Astrocyte (in vitro differentiated cells and primary cell): ENCODE measurements around the gene AGBL4. TPM values are rescaled to one million over a fixed set of nuclear protein-coding genes. Genes with fewer than 3 reads are reported as not detected.
A peak's percentile ranks its signal among the peaks of the same experiment; 100 is the strongest.

Experiments
- DNase-seq: peaks from one replicate; pipeline ENCODE4 v3.0.0-alpha.2; 2010; ENCODE audit warnings: low read depth
- FAIRE-seq: peaks from 2 replicates; lab custom pipeline; 2011; peaks lifted over from hg19 to GRCh38; lab: Jason Lieb, UNC
- H2AFZ ChIP-seq: 2 replicates; pipeline ENCODE4 v1.6.0; 2012; ENCODE audit warnings: low read depth, low read length, inconsistent platforms
- H3K27ac ChIP-seq: 2 replicates; pipeline ENCODE4 v1.5.1; 2011; ENCODE audit warnings: low read depth, low read length, inconsistent platforms
- H3K27me3 ChIP-seq: 2 replicates; pipeline ENCODE4 v1.6.0; 2011; ENCODE audit warnings: low read length, inconsistent platforms; ENCODE audit not compliant: insufficient read depth
- H3K36me3 ChIP-seq: 2 replicates; pipeline ENCODE4 v1.5.1; 2011; ENCODE audit warnings: low read length, inconsistent platforms; ENCODE audit not compliant: insufficient read depth
- H3K4me1 ChIP-seq: 2 replicates; pipeline ENCODE4 v1.5.1; 2011; ENCODE audit warnings: low read length, inconsistent platforms; ENCODE audit not compliant: insufficient read depth
- H3K4me2 ChIP-seq: 2 replicates; pipeline ENCODE4 v1.6.0; 2012; ENCODE audit warnings: low read length, inconsistent platforms
- H3K4me3 ChIP-seq: 2 replicates; pipeline ENCODE4 v1.5.1; 2011; ENCODE audit warnings: low read depth, mild to moderate bottlenecking, low read length, inconsistent platforms; ENCODE audit not compliant: insufficient read depth
- H3K79me2 ChIP-seq: 2 replicates; pipeline ENCODE4 v1.6.0; 2012; ENCODE audit warnings: mild to moderate bottlenecking, low read length, inconsistent platforms; ENCODE audit not compliant: insufficient read depth
- H3K9ac ChIP-seq: 2 replicates; pipeline ENCODE4 v1.6.0; 2012; ENCODE audit warnings: mild to moderate bottlenecking, low read length, inconsistent platforms
- H3K9me3 ChIP-seq: 2 replicates; pipeline ENCODE4 v1.5.1; 2012; ENCODE audit warnings: low read depth, mild to moderate bottlenecking, low read length, inconsistent platforms; ENCODE audit not compliant: insufficient read depth
- H4K20me1 ChIP-seq: 2 replicates; pipeline ENCODE4 v1.6.0; 2012; ENCODE audit warnings: low read length, inconsistent platforms; ENCODE audit not compliant: insufficient read depth
- H3K27ac Mint-ChIP-seq: one replicate; pipeline ENCODE4 v1.8.0; 2021; ENCODE audit warnings: mild to moderate bottlenecking, mixed read lengths; ENCODE audit not compliant: unreplicated experiment
- H3K27me3 Mint-ChIP-seq: one replicate; pipeline ENCODE4 v1.8.0; 2021; ENCODE audit warnings: low read depth, mixed read lengths; ENCODE audit not compliant: unreplicated experiment
- H3K36me3 Mint-ChIP-seq: one replicate; pipeline ENCODE4 v1.8.0; 2021; ENCODE audit warnings: low read depth, mixed read lengths; ENCODE audit not compliant: unreplicated experiment
- H3K4me1 Mint-ChIP-seq: one replicate; pipeline ENCODE4 v1.8.0; 2021; ENCODE audit warnings: low read depth, mixed read lengths; ENCODE audit not compliant: unreplicated experiment
- H3K4me3 Mint-ChIP-seq: one replicate; pipeline ENCODE4 v1.8.0; 2021; ENCODE audit warnings: mild to moderate bottlenecking, moderate library complexity, mixed read lengths; ENCODE audit not compliant: unreplicated experiment
- H3K9me3 Mint-ChIP-seq: one replicate; pipeline ENCODE4 v1.8.0; 2021; ENCODE audit warnings: mild to moderate bottlenecking, mixed read lengths; ENCODE audit not compliant: unreplicated experiment
- CTCF ChIP-seq: IDR thresholded peaks from 2 replicates; pipeline ENCODE4 v1.5.1; 2011; ENCODE audit warnings: low read depth, mild to moderate bottlenecking, inconsistent platforms, low read length, moderate library complexity; ENCODE audit not compliant: insufficient read depth
- EZH2 ChIP-seq: IDR thresholded peaks from 2 replicates; pipeline ENCODE4 v1.6.1; 2012; ENCODE audit warnings: mild to moderate bottlenecking, low read length, inconsistent platforms; ENCODE audit not compliant: insufficient read depth
- total RNA-seq: library from RNA; stranded (reverse); gene quantifications from 2 replicates; pipeline ENCODE4 v1.2.1, GENCODE V29; 2021

AGBL4 gene
- total RNA-seq, 1 donor from 2014 or later, result not detected

- Histone ChIP-seq H3K4me1 (peaks cover 15% of the 10 kb centered on the region), H3K36me3 (no peaks in the 10 kb centered on the region), H3K27me3 (no peaks in the 10 kb centered on the region), H3K9me3 (no peaks in the 10 kb centered on the region), H3K4me2 (peak overlapping the region; percentile 14), H3K27ac (no peak overlapping the region), H3K9ac (no peak overlapping the region), H3K4me3 (no peak overlapping the region), H4K20me1 (no peaks in the 10 kb centered on the region), H3K79me2 (no peaks in the 10 kb centered on the region), H2AFZ (no peak overlapping the region)
- Mint-ChIP-seq H3K4me3 (no peak overlapping the region), H3K9me3 (peaks cover 2% of the 10 kb centered on the region), H3K27me3 (peaks cover 2% of the 10 kb centered on the region), H3K4me1 (peaks cover 4% of the 10 kb centered on the region), H3K27ac (no peak overlapping the region), H3K36me3 (peaks cover 2% of the 10 kb centered on the region)
- FAIRE-seq (peak; percentile 63), DNase-seq (peak; percentile 67)
- TF ChIP-seq CTCF (no peak), EZH2 (no peak)
Measured at GRCh38 chr1:48761411-48761810, 1262.3 kb downstream of the AGBL4 start.

- Histone ChIP-seq H3K9ac (no peak overlapping the region), H3K27ac (no peak overlapping the region), H3K36me3 (no peaks in the 10 kb centered on the region), H3K4me1 (peaks cover 15% of the 10 kb centered on the region), H4K20me1 (no peaks in the 10 kb centered on the region), H3K79me2 (no peaks in the 10 kb centered on the region), H3K27me3 (no peaks in the 10 kb centered on the region), H3K9me3 (no peaks in the 10 kb centered on the region), H3K4me2 (peak overlapping the region; percentile 6), H3K4me3 (no peak overlapping the region), H2AFZ (no peak overlapping the region)
- Mint-ChIP-seq H3K9me3 (peaks cover 2% of the 10 kb centered on the region), H3K4me3 (no peak overlapping the region), H3K27me3 (peaks cover 2% of the 10 kb centered on the region), H3K36me3 (peaks cover 2% of the 10 kb centered on the region), H3K27ac (no peak overlapping the region), H3K4me1 (peaks cover 4% of the 10 kb centered on the region)
- TF ChIP-seq EZH2, result no peak
- no peak for TF ChIP-seq CTCF
- FAIRE-seq (no peak), DNase-seq (no peak)
Measured at GRCh38 chr1:48760857-48761256, 1262.9 kb downstream of the AGBL4 start.

GRCh38 chr1:48758976-48759375 lies 1264.8 kb downstream of the AGBL4 start:
- H3K9me3 Mint-ChIP-seq, result no peaks in the 10 kb centered on the region
- Histone ChIP-seq H4K20me1 (no peaks in the 10 kb centered on the region), H2AFZ (no peak overlapping the region), H3K4me1 (peaks cover 15% of the 10 kb centered on the region), H3K4me2 (no peak overlapping the region), H3K36me3 (no peaks in the 10 kb centered on the region), H3K4me3 (no peak overlapping the region), H3K27ac (no peak overlapping the region), H3K9me3 (no peaks in the 10 kb centered on the region), H3K79me2 (no peaks in the 10 kb centered on the region), H3K27me3 (no peaks in the 10 kb centered on the region), H3K9ac (no peak overlapping the region)
- no peak overlapping the region for H3K27ac Mint-ChIP-seq
- DNase-seq, result no peak
- TF ChIP-seq CTCF, result no peak
- no peak for TF ChIP-seq EZH2
- H3K27me3 Mint-ChIP-seq, result peaks cover 2% of the 10 kb centered on the region
- no peak for FAIRE-seq
- peaks cover 3% of the 10 kb centered on the region for H3K36me3 Mint-ChIP-seq
- peaks cover 4% of the 10 kb centered on the region for H3K4me1 Mint-ChIP-seq
- no peak overlapping the region for H3K4me3 Mint-ChIP-seq
